Stimulated activated CD8-positive, alpha-beta memory T cell treated with anti-CD3 and anti-CD28 coated beads, Interleukin-2, amount 100 ng/mL, for 48 hours (primary cell): ENCODE data around the gene TANC2.
A peak's percentile ranks its signal among the peaks of the same experiment; 100 is the strongest.
"Not testable (repeated sequence)": the region's sequence is repeated elsewhere in the genome, so short reads cannot be mapped to it uniquely, and the experiment has no call there.

Experiments
- DNase-seq, 2 donors: peaks; one replicate each; pipeline ENCODE4 v3.0.0-alpha.2; 2020; ENCODE audit warnings: low read depth in 2 of 2

The TANC2 gene

DNA sequence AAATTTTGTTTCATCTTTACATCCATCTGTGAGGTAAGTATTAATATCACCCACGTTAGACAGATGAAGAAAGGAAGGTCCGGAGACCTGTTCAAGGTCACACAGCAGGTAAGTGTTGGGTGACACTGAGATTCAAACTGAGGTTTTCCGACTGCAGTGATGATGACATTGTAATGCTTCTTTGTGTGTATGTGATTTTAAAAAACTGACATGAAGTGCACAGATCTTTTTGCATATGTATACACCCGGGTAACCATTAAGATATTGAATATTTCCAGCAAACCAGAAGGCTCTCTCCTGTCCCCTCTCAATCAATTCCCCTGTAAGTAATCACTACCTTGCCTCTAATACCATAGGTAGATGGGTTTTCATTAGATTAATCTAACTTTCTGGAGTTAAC is 1.5 kb upstream of the TANC2 start:
- DNase-seq: no peak

DNA sequence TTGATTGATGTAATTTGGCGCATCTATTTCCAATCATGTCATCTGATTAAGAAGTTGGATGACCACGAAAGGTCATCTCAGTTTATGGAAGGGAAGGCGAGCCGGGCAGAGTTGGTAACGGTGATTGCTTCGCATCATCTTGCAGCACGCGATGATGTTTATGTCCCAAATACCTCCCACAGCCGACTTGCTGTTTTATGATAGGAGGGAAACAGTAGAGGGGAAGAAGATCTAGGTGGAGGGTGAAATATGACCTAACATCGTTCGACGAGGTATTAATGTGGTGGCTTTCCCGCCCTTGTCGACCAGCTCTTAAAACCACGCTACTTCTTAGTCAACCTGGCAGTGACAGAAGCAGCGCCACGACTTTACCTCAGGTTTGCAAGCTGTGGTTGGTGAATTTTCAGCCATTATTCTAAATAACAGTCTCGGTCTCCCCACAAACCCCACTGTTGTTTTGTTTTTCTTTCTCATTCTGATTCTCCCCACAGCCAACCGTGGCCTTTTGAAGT is 805 bp upstream of the TANC2 start:
- peak; percentile 23 to 44 for DNase-seq

DNA sequence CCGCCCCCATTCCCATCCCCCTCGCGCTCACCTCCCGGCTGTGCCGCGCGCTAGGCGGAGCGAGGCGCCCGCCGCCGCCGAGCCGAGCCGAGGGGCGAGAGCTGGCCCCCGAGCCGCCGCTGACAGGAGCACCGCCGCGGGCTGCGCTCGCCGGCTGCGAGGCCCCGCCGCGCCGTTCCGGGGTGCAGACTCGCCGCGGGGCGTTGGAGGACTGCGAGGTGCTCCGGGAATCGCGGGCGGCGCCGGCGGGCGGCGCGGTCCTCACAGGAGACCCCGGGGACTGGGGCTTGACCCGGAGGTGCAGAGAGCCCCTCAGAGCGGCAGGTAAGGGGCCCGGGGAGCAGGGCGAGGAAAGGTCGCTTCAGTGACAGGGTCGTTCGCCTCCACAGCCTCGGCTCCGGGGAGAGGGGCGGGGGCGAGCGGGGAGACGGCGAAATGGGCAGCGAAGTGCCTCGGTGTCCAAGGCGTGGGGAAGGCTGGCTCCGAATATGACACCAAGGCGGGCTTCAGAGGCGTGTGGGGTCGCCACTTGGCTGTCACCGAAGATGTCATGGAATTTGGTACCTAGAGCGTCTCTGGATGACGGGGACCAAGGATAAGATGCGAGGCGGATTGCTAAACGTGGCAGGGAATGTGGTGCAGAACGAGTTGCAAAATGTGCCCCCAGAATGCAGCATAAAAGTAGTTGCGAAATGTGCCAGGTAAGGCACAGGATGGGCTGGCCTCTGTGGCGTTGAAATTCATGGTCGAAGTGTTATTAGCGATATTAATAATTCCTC is 580 bp downstream of the TANC2 start:
- DNase-seq: peak in 1 of 2 donors; percentile 36

DNA sequence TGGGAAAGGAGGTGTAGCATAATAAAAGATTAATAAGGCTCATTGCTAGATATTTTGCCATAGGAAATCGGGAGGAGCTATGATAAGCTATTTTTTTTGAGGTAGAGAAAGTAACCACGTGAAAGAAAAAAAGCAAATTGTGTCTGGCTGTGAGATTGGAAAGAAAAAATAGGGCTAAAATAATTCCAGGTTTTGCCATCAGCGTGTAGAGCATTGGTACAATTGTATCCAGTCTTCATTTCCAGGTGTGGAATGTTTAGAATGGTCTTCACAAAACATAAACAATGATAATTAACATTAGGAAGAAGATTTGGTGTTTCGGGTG is 1.1 kb downstream of the TANC2 start:
- no peak for DNase-seq

DNA sequence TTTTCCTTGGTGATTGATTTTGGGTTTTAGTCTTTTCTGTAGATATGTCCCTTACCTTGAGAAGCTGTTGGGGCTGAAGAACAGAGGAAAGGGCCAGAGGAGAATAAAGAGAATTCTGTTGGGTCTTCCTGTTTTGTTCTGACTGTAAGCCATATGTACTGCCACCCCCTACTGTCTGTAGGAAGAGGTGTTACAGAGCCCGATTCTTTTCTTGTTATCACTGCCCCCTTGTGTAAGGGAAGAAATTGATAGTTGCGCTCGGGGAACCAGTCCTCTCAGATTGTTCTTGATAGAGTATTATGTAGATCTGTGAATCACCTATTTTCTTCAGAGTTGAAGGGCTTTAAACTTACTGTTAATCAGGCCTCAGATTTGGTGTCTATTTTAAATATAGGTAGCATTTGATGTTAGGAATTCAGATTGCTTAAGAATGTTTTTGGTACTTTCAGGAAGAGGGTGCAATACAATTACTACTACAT is 2.4 kb downstream of the TANC2 start:
- DNase-seq: no peak

DNA sequence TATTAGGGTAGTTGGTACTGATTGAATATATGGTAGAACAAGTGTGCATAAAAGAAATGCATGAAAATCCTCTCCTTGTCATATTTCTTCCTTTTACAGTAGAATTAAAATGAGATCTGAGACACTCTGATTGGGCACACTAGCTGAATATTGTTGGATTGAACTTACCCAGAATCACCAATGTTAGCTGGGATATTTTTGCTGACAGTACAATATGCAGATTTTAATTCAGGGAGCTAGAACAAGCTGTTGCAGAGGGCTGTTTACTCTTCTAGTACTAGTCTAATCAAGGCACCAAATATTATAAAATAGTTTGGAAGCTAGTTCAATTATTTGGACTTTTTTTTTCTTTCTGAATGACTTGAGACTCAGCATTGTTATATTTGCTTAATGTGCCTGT is 4.6 kb downstream of the TANC2 start:
- no peak for DNase-seq

DNA sequence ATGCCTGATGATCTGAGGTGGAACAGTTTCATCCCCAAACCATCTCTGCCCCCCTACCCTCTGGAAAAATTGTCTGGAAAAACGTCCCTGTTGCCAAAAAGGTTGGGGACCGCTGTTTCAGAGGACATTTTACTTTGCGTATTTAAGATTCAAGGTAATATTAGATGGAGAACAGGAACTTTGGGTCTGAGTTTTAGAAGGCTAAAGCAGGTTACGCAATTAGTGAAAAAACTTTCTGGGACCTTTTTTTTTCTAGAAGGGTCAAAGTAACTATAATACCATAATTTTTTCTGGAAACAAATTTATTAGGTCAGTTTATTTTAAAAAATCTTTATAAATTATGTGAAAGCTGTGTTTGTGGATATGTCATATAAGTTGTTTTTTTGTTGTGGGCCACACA is 5.8 kb downstream of the TANC2 start:
- no peak for DNase-seq

DNA sequence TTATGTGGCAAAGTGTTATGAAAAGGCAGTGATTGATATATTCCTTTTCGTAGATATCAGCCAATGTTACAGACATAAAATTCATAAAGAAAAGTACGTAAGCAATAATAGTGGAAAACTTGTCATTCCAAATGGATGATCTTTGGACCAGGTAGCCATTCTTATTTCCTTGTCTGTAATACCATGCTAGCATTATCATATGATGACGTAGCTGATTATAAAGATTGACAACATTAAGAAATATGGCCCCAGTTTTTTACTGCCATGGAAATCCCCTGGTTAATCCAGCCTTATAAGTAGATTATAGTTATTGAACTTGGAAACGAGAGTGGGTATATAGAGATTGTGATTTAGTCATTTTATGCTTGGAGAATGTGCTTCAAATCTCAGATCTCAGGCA is 8.8 kb downstream of the TANC2 start:
- no peak for DNase-seq

DNA sequence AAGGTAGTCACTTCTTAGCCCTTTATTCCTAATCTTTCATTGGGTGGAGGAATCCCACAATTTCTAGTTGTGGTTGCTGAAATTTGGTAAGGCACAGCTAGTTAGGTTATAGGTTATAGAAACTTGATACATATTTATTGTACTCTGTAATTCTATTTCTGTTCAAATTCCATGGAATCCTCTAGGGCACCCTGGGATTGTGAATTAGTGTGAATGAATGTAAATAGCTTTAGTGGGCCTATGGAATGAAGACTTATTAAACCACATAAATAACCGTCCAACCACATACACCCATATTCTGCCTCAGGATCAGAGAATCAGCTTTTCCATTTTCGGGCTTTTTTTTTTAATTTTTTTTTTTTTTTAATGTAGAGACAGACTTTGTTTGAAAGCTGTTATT is 9.2 kb downstream of the TANC2 start:
- DNase-seq: no peak

DNA sequence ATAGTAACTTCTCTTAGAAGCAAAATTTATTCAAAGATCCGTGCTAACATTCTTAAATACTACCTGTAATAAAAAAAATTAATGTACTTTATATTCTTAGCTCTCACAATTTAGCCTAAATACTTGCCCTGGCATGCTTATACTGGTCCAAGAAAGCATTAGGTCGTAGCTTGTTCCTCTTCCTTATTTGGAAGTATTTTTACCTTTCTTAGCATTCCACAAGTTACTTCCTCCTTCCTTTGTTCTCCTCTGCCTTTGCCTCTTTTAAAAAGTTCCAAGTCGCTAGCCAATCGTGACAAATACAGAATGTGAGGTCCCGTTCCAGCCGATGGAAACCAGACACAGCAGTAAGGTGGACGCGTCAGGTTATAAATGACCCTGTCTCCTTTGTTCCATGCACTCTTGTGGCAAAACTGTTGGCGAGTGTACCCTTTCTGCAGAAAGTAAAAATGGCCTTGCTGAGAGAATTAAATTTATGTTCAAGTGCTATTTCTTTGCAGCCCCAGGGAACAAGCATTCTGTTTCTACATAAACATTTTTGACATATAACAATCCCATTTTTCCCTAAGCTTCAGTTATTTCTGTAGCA is 10.7 kb downstream of the TANC2 start:
- not testable (repeated sequence) for DNase-seq

DNA sequence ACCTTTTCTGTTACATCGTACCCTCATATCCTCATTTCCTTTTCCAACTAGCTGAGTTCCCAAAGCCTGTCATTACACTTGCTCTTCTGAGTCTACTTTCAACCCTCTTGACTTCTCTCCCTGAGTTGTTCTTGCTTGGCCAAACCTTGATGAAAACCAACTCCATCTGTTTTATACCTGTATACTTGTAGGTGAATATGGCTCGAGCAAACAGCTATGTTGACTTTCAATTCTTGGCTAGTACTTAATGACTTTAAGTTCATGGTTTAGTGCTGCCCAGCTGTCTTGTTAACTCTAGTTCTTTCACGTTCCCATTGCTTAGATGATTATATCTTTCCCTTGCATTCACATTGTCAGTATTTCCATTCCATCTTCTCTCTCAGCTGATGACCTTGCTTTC is 14.8 kb downstream of the TANC2 start:
- no peak for DNase-seq

DNA sequence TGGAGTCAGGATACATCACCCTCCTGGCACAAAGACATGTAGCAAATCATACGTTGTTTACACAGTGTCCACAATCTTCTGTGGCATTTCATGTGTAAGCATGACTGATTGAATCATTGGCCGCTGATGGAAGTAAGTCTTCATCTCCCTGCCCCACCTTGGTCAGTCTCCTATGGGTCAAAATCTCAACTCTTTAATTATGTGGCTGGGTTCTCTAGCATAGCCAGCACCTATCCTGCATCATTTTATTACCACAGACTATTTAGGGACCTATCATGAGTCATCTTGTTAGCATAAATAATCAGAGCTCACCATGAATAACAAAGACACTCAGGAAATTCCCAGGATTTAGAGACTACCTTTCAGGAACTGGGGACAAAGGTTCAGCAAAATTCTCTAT is 15.9 kb downstream of the TANC2 start:
- DNase-seq: no peak

DNA sequence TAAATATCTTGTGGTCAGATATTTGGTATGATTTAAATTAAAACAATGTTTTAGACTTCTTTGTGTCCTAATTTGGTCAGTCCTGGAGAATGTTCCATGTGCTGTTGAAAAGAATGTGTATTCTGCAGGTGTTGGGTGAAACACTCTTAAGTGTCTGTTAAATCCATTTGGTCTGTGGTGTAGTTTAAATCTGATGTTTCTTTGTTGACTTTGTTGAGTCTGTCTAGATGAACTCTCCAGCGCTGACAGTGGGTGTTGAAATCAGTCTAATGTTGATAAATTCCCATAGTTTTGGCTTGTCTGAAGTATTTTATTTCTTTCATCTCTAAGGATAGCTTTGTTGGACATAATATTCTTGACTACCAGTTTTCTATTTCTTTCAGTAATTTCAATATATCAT is 18.8 kb downstream of the TANC2 start:
- DNase-seq: no peak

DNA sequence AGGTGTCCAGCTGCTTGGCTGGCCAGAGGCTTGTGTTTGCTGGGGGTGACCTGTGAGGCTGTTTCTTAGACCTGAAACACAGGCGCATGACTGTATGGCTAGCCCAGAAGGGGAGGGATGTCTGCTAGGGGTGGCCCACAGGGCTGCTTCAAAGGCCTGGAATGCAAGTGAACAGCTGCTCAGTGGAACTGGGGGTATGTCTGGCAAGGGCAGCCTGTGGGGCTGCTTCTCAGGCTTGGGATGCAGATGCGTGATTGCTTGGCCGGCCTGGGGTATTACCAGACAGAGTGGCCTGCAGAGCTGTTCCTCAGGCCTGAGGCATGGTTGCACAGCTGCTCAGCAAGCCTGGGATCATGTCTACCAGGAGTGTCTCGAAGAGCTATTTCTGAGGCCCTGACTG is 20.5 kb downstream of the TANC2 start:
- DNase-seq: no peak

DNA sequence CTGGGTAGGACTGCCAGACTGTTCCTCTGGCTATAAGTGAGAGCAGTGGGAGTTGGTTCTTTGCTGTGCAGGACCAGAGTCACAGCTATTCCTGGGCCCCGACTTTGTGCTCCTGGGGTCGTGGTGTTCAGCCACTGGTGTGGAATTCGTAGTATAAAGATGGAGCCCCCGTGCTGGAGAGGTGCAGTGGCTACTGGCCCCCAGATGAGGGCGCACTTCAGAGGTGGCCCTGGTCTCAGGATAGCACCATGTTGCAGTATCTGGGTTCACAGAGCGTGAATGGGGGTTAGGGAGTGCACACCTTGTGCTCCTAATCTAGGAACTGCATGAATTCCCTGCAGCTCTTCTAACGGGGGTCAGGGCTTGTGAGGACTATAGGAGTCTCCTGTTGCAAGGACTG is 21.1 kb downstream of the TANC2 start:
- DNase-seq: no peak

DNA sequence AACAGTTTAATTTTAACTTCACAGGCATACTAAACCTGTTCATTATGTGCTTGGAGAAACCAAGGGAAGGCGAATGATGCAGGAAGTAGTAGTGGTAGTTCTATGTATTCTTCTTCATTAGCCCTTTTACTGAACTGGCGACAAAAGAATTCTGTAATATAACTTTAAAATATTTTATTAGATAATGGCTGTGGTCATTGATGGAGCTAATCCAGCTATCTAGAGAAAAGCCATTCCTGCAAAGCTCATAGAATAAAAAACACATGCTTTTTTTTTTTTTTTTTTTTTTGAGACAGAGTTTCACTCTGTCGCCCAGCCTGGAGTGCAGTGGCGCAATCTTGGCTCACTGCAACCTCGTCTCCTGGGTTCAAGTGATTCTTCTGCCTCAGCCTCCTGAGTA is 23.5 kb downstream of the TANC2 start:
- DNase-seq: no peak

DNA sequence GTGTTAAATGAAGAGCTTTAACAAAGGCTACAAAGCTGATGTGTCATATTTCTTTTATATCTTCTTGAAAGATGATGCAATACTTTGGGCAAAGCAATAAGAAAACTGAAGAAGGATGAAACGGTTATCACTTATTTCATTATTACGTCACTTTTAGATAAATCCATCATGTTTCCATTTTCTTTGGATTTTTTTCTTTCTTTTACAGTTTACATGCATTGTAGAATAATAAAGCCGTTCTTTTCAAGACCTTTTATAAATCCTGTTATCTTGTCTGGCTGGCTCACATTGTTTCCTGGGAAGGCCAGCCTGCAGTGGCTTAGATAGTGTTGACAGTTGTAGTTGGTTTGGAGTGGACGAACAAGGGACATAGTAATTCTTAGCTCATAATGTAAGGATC is 28.9 kb downstream of the TANC2 start:
- no peak for DNase-seq

DNA sequence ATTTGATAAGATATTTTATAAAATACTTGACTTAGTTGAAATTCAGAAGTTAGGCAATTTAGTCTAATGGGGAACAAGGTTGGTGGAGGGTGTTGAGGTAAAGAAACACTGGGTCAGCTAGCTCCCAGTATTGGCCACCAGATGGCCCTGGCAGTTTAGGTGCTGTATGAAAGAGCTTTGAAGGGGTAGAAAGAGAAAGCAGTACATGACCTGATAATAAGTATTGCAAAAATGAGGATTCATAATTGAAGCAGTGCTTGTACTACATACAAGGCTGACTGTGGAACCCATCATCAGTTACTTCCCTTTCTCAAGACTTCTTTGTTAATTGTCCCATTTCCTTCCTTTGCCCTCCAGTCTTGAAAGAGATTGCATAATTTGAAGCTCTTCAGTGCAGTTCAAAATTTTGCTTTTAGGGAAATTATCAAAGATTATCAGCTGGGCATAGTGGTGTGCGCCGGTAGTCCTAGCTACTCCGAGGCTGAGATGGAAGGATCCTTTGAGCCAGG is 29.4 kb downstream of the TANC2 start:
- no peak for DNase-seq

DNA sequence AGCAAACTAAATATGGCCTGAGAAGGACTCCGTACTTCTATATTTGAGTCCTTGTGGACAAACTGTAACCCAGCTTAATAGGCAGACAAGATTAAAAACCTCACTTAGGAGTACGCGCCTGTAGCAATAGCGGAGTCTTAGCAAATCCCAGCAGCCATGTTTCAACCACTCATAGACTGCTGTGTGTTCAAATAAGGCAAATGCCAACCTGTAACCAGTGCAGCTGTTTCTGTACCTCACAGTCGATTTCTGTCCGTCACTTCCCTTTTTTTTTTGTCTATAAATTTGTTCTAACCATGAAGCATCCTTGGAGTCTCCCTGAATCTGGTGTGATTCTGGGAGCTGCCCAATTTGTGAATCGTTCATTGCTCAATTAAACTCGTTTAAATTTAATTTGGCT is 30.2 kb downstream of the TANC2 start:
- DNase-seq: no peak

DNA sequence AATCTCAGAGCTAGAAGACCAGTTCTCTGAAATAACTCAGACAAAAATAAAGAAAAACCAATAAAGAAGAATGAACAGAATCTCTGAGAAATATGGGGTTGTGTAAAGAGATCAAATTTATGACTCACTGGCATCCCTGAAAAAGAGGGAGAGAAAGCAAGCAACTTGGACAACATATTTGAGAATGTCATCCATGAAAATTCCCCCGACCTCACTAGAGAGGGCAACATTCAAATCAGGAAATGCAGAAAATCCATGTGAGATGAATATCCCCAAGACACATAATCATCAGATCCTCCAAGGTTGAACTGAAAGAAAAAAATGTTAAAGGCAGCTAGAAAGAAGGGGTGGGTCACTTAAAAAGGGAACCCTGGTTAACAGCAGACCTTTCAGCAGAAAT is 32.1 kb downstream of the TANC2 start:
- no peak for DNase-seq

DNA sequence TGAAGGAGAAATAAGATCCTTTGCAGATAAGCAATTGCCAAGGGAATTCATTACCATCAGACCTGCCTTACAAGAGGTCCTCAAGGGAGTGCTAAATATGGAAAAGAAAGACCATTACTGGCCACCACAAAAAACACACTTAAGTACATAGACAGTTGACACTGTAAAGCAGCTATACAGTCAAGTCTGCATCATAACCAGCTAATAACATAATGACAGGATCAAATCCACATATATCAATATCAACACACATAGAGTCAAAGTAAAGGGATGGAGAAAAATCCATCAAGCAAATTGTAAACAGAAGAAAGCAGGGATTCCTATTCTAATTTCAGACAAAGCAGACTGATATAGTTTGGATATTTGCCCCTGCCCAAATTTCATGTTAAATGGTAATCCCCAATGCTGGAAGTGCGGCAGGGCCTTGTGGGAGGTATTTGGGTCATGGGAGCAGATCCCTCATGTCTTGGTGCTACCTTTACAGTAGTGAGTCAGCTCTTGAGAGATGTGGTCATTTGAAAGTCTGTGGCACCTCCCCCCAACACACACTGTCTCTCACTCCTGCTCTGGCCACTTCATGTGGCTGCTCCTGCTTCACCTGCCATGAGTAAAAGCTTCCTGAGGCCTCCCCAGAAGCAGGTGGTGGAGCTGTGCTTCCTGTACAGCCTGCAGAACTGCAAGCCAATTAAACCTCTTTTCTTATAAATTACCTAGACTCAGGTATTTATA is 32.8 kb downstream of the TANC2 start:
- DNase-seq: no peak

DNA sequence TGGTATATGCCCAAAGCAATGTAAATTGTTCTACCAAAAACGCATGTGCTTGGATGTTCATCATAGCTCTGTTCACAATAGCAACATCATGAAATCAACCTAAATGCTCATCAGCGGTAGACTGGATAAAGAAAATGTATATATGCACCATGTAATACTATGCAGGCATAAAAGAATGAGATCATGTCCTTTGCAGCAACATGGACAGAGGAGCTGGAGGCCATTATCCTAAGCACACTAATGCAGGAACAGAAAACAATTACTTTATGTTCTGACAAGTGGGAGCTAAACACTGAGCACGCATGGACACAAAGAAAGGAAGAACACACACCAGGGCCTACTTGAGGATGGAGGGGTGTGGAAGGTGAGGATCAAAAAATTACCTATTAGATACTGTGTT is 33.7 kb downstream of the TANC2 start:
- no peak for DNase-seq
